ENCODE data around the gene PHRF1.

- no peak for TF ChIP-seq SP1 (IDR thresholded peaks at IDR 0.05; ENCODE audit: low read depth)
- no peak for TF ChIP-seq TCF7L2 (IDR thresholded peaks at IDR 0.05; ENCODE audit: borderline replicate concordance, extremely low read depth, insufficient read depth, insufficient read length)
- TF ChIP-seq SIN3A (IDR thresholded peaks at IDR 0.05; ENCODE audit: low read depth): no peak
- TF ChIP-seq EZH2 (IDR thresholded peaks at IDR 0.05): no peak
- TF ChIP-seq EZH2phosphoT487 (IDR thresholded peaks at IDR 0.05; ENCODE audit: borderline replicate concordance): no peak
- TF ChIP-seq POLR2A (IDR thresholded peaks at IDR 0.05; ENCODE audit: borderline replicate concordance, extremely low read depth, insufficient read depth, insufficient read length): no peak
- TF ChIP-seq ATF3 (IDR thresholded peaks at IDR 0.05): no peak
- TF ChIP-seq POLR2AphosphoS5 (IDR thresholded peaks at IDR 0.05; ENCODE audit: low read depth, low read length): no peak
Measured at GRCh38 chr11:577611-577894, 1.3 kb downstream of the PHRF1 start.

Data from HCT116 (cell line).